WTC11 (cell line): ENCODE data around the gene DGKZ. TPM values are rescaled to one million over a fixed set of nuclear protein-coding genes. Genes with fewer than 3 reads are reported as not detected.
A peak's percentile ranks its signal among the peaks of the same experiment; 100 is the strongest.

Source experiments
- ATAC-seq: fragments of 200-7000 bp; cut with Tn5 transposase; 2 replicates; pipeline ENCODE4 v1.10.0; 2021; ENCODE audit warnings: mild to moderate bottlenecking, moderate library complexity
- CTCF ChIA-PET: fragments of 300-600 bp; sonication (Branson Sonifier 250); formaldehyde crosslinking; loops from one replicate; lab custom pipeline; 2021; ENCODE audit warnings: antibody characterized with exemption; lab: Charles Lee
- POLR2A ChIA-PET: fragments of 350-600 bp; sonication (Branson Sonifier 250); formaldehyde crosslinking; loops from one replicate; lab custom pipeline; 2021; ENCODE audit warnings: antibody characterized with exemption; lab: Charles Lee
- DNase-seq: peaks from one replicate; pipeline ENCODE4 v3.0.0; 2021; ENCODE audit warnings: low spot score
- H3K27ac Mint-ChIP-seq: 2 replicates; pipeline ENCODE4 v1.8.0; 2021; ENCODE audit warnings: mixed read lengths
- H3K27me3 Mint-ChIP-seq: 2 replicates; pipeline ENCODE4 v1.8.0; 2021; ENCODE audit warnings: low read depth, mild to moderate bottlenecking, moderate library complexity, mixed read lengths
- H3K36me3 Mint-ChIP-seq: 2 replicates; pipeline ENCODE4 v1.8.0; 2021; ENCODE audit warnings: mixed read lengths
- H3K4me1 Mint-ChIP-seq: 2 replicates; pipeline ENCODE4 v1.8.0; 2022; ENCODE audit warnings: mixed read lengths
- H3K4me3 Mint-ChIP-seq: 2 replicates; pipeline ENCODE4 v1.8.0; 2021; ENCODE audit warnings: mild to moderate bottlenecking, moderate library complexity, mixed read lengths
- H3K9me3 Mint-ChIP-seq: 2 replicates; pipeline ENCODE4 v1.8.0; 2021; ENCODE audit warnings: mixed read lengths
- CBFB ChIP-seq: sonication (generic); formaldehyde crosslinking; IDR thresholded peaks from 2 replicates; pipeline ENCODE4 v1.8.1; 2022; ENCODE audit warnings: mild to moderate bottlenecking, low read depth, missing genetic modification reagents
- CREB1 ChIP-seq: sonication (generic); formaldehyde crosslinking; IDR thresholded peaks from 2 replicates; pipeline ENCODE4 v1.8.0; 2023; ENCODE audit warnings: mild to moderate bottlenecking, missing genetic modification reagents
- FOXJ3 ChIP-seq: sonication (generic); formaldehyde crosslinking; IDR thresholded peaks from 2 replicates; pipeline ENCODE4 v1.9.0; 2021; ENCODE audit warnings: missing genetic modification reagents, mild to moderate bottlenecking, borderline replicate concordance
- GABPB1 ChIP-seq: sonication (generic); formaldehyde crosslinking; IDR thresholded peaks from 2 replicates; pipeline ENCODE4 v1.8.1; 2023; ENCODE audit warnings: mild to moderate bottlenecking, missing genetic modification reagents
- HMGA2 ChIP-seq: fragments of 250-450 bp; sonication (Bioruptor Pico); IDR thresholded peaks from 2 replicates; pipeline ENCODE4 v1.4.0; 2021; ENCODE audit warnings: mild to moderate bottlenecking, moderate library complexity
- JAZF1 ChIP-seq: fragments of 250-450 bp; sonication (Bioruptor Pico); IDR thresholded peaks from 2 replicates; pipeline ENCODE4 v1.9.0; 2021; ENCODE audit warnings: moderate library complexity, mild to moderate bottlenecking, inconsistent platforms
- MAX ChIP-seq: sonication (generic); formaldehyde crosslinking; IDR thresholded peaks from 2 replicates; pipeline ENCODE4 v1.8.0; 2022; ENCODE audit warnings: mild to moderate bottlenecking, missing genetic modification reagents
- NFE2L1 ChIP-seq: sonication (generic); formaldehyde crosslinking; IDR thresholded peaks from 2 replicates; pipeline ENCODE4 v1.8.1; 2023; ENCODE audit warnings: missing genetic modification reagents
- PRRX2 ChIP-seq: fragments of 250-450 bp; sonication (Bioruptor Pico); IDR thresholded peaks from 2 replicates; pipeline ENCODE4 v1.8.0; 2021; ENCODE audit warnings: mild to moderate bottlenecking
- SP1 ChIP-seq: sonication (generic); formaldehyde crosslinking; conservative IDR thresholded peaks from 2 replicates; pipeline ENCODE4 v1.8.1; 2022; ENCODE audit warnings: missing genetic modification reagents
- ZNF532 ChIP-seq: fragments of 250-450 bp; sonication (Bioruptor Pico); IDR thresholded peaks from 2 replicates; pipeline ENCODE4 v1.9.0; 2021; ENCODE audit warnings: mild to moderate bottlenecking, borderline replicate concordance
- total RNA-seq: library from RNA; stranded (reverse); gene quantifications from 3 replicates; pipeline ENCODE4 v1.2.3, GENCODE V29; 2021
- TF ChIP-seq, protein P1 (sequence below): sonication (generic); formaldehyde crosslinking; IDR thresholded peaks from 2 replicates; pipeline ENCODE4 v1.8.1; 2023; ENCODE audit warnings: mild to moderate bottlenecking, moderate library complexity, missing genetic modification reagents
- TF ChIP-seq, protein P2 (sequence below): sonication (generic); formaldehyde crosslinking; IDR thresholded peaks from 2 replicates; pipeline ENCODE4 v1.8.0; 2022; ENCODE audit warnings: missing genetic modification reagents
- TF ChIP-seq, protein P3 (sequence below): sonication (generic); formaldehyde crosslinking; IDR thresholded peaks from 2 replicates; pipeline ENCODE4 v1.8.0; 2022; ENCODE audit warnings: mild to moderate bottlenecking, missing genetic modification reagents
- TF ChIP-seq, protein P4 (sequence below): fragments of 250-450 bp; sonication (Bioruptor Pico); IDR thresholded peaks from 2 replicates; pipeline ENCODE4 v1.8.0; 2021; ENCODE audit warnings: mild to moderate bottlenecking
- TF ChIP-seq, protein P5 (sequence below): fragments of 250-450 bp; sonication (Bioruptor Pico); IDR thresholded peaks from 2 replicates; pipeline ENCODE4 v1.9.0; 2021; ENCODE audit warnings: moderate library complexity, mild to moderate bottlenecking, inconsistent platforms, borderline replicate concordance
- TF ChIP-seq, protein P6 (sequence below): sonication (generic); formaldehyde crosslinking; IDR thresholded peaks from 2 replicates; pipeline ENCODE4 v1.8.1; 2022; ENCODE audit warnings: mild to moderate bottlenecking, moderate library complexity, missing genetic modification reagents

The DGKZ gene
- total RNA-seq, 1 experiment from 2014 or later: 139 TPM

DNA sequence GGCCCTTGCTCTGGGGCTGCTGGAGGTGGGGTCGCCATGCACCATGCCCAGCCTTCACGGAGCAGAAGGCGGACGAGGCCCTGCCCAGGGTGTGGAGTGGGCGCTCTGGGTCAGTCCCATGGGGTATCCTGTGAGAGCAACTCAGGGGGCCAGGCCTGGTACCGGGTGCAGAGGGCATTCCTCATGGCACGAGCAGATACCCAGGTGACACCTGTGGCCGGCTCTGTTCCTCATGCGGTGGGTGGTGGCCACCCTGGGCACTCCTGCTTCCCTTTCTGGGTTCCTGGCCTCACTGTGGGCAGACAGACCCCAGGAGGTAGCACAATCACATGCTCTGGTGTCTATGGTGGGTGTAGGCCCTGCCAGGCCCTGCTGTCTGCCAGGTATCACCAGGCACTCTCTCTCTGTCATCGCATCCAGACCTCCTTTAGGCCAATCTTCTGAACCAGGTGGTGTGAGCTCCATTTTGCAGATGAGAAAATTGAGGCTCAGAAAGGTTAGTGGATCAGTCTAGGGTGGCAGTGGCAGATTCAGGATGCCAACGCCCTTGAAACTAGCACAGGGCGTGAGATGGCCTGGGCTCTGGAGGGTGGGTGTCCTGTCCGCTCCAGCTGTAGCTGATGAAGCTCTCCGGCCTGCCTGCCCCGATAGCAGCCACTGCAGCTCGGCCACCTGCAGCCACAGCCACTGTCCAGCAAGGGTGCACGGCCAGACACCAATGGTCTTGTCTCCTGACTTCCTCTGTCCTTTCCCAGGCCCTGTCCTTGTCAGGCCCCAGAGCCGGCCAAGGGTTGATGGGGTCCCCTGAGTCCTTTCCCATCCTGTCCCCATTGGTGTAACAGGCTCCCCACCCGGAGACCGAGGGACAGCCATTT, 15.1 kb downstream of the DGKZ start (continued):
- TF ChIP-seq, protein P1, sequence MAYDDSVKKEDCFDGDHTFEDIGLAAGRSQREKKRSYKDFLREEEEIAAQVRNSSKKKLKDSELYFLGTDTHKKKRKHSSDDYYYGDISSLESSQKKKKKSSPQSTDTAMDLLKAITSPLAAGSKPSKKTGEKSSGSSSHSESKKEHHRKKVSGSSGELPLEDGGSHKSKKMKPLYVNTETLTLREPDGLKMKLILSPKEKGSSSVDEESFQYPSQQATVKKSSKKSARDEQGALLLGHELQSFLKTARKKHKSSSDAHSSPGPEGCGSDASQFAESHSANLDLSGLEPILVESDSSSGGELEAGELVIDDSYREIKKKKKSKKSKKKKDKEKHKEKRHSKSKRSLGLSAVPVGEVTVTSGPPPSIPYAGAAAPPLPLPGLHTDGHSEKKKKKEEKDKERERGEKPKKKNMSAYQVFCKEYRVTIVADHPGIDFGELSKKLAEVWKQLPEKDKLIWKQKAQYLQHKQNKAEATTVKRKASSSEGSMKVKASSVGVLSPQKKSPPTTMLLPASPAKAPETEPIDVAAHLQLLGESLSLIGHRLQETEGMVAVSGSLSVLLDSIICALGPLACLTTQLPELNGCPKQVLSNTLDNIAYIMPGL (CRISPR knock-in tag): no peak
- no peak for TF ChIP-seq CREB1
- TF ChIP-seq, protein P2, sequence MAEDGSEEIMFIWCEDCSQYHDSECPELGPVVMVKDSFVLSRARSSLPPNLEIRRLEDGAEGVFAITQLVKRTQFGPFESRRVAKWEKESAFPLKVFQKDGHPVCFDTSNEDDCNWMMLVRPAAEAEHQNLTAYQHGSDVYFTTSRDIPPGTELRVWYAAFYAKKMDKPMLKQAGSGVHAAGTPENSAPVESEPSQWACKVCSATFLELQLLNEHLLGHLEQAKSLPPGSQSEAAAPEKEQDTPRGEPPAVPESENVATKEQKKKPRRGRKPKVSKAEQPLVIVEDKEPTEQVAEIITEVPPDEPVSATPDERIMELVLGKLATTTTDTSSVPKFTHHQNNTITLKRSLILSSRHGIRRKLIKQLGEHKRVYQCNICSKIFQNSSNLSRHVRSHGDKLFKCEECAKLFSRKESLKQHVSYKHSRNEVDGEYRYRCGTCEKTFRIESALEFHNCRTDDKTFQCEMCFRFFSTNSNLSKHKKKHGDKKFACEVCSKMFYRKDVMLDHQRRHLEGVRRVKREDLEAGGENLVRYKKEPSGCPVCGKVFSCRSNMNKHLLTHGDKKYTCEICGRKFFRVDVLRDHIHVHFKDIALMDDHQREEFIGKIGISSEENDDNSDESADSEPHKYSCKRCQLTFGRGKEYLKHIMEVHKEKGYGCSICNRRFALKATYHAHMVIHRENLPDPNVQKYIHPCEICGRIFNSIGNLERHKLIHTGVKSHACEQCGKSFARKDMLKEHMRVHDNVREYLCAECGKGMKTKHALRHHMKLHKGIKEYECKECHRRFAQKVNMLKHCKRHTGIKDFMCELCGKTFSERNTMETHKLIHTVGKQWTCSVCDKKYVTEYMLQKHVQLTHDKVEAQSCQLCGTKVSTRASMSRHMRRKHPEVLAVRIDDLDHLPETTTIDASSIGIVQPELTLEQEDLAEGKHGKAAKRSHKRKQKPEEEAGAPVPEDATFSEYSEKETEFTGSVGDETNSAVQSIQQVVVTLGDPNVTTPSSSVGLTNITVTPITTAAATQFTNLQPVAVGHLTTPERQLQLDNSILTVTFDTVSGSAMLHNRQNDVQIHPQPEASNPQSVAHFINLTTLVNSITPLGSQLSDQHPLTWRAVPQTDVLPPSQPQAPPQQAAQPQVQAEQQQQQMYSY (CRISPR knock-in tag): no peak
- TF ChIP-seq, protein P3, sequence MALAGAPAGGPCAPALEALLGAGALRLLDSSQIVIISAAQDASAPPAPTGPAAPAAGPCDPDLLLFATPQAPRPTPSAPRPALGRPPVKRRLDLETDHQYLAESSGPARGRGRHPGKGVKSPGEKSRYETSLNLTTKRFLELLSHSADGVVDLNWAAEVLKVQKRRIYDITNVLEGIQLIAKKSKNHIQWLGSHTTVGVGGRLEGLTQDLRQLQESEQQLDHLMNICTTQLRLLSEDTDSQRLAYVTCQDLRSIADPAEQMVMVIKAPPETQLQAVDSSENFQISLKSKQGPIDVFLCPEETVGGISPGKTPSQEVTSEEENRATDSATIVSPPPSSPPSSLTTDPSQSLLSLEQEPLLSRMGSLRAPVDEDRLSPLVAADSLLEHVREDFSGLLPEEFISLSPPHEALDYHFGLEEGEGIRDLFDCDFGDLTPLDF (CRISPR knock-in tag): no peak
- TF ChIP-seq PRRX2 (CRISPR knock-in tag): no peak
- TF ChIP-seq, protein P4, sequence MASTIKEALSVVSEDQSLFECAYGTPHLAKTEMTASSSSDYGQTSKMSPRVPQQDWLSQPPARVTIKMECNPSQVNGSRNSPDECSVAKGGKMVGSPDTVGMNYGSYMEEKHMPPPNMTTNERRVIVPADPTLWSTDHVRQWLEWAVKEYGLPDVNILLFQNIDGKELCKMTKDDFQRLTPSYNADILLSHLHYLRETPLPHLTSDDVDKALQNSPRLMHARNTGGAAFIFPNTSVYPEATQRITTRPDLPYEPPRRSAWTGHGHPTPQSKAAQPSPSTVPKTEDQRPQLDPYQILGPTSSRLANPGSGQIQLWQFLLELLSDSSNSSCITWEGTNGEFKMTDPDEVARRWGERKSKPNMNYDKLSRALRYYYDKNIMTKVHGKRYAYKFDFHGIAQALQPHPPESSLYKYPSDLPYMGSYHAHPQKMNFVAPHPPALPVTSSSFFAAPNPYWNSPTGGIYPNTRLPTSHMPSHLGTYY (CRISPR knock-in tag): no peak
- no peak for TF ChIP-seq JAZF1 (CRISPR knock-in tag)
- TF ChIP-seq, protein P5, sequence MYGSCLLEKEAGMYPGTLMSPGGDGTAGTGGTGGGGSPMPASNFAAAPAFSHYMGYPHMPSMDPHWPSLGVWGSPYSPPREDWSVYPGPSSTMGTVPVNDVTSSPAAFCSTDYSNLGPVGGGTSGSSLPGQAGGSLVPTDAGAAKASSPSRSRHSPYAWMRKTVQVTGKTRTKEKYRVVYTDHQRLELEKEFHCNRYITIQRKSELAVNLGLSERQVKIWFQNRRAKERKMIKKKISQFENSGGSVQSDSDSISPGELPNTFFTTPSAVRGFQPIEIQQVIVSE: no peak

DNA sequence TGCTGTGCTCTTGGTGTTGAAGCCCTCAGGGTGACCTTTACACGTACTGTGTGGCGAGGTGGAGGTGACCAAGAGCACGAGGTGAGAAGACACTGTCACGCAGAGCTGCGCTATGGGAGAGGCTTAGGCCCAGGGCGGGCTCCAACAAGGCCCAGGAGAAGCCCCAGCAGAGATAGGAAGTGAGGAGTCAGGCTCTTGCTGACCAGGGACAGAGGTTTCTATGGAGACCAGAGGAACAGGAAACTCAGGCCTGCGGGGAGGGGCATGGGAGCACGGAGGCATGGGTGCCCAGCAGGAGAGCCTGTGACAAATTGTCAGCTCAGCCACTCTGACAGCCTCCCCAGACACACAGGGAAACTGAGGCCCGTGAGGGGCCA, 15.8 kb downstream of the DGKZ start:
- ChIA-PET POLR2A (interaction anchor here (0.8 kb wide), 1 partner anchor 120 kb away, joined by 3 read pairs; no protein-coding TSS in a partner anchor), CTCF (interaction anchor here (1.1 to 11.8 kb wide), 3 partner anchors 11 to 21 kb away, joined by 3 to 231 read pairs (median 4); no protein-coding TSS in a partner anchor)
- TF ChIP-seq ZNF532 (CRISPR knock-in tag) (no peak), SP1 (CRISPR knock-in tag) (no peak), HMGA2 (CRISPR knock-in tag) (no peak), GABPB1 (CRISPR knock-in tag) (no peak), NFE2L1 (CRISPR knock-in tag) (no peak), CREB1 (no peak), FOXJ3 (CRISPR knock-in tag) (no peak), CBFB (CRISPR knock-in tag) (no peak), MAX (CRISPR knock-in tag) (no peak)
- TF ChIP-seq, protein P6, sequence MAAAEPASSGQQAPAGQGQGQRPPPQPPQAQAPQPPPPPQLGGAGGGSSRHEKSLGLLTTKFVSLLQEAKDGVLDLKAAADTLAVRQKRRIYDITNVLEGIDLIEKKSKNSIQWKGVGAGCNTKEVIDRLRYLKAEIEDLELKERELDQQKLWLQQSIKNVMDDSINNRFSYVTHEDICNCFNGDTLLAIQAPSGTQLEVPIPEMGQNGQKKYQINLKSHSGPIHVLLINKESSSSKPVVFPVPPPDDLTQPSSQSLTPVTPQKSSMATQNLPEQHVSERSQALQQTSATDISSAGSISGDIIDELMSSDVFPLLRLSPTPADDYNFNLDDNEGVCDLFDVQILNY (CRISPR knock-in tag): no peak
- TF ChIP-seq, protein P1 (CRISPR knock-in tag): no peak
- no peaks in the 10 kb centered on the region; the same call in 1 of the 2 replicates for H3K36me3 Mint-ChIP-seq
- peaks cover 29% of the 10 kb centered on the region for H3K4me1 Mint-ChIP-seq
- H3K4me3 Mint-ChIP-seq: no peak overlapping the region
- DNase-seq (no peak), ATAC-seq (no peak; the same call in 1 of the 2 replicates)
- H3K27me3 Mint-ChIP-seq: no peaks in the 10 kb centered on the region
- H3K27ac Mint-ChIP-seq: peak overlapping the region; percentile 85
- H3K9me3 Mint-ChIP-seq: no peaks in the 10 kb centered on the region
